GM12801 (cell line): ENCODE results near the gene PPP1R13L.

Source experiments
- TF ChIP-seq, protein P1 (sequence below): IDR thresholded peaks from one replicate; pipeline ENCODE4 v1.5.1; 2011; ENCODE audit warnings: control low read depth; ENCODE audit not compliant: insufficient read length; ENCODE audit errors: extremely low read depth

The PPP1R13L gene

DNA sequence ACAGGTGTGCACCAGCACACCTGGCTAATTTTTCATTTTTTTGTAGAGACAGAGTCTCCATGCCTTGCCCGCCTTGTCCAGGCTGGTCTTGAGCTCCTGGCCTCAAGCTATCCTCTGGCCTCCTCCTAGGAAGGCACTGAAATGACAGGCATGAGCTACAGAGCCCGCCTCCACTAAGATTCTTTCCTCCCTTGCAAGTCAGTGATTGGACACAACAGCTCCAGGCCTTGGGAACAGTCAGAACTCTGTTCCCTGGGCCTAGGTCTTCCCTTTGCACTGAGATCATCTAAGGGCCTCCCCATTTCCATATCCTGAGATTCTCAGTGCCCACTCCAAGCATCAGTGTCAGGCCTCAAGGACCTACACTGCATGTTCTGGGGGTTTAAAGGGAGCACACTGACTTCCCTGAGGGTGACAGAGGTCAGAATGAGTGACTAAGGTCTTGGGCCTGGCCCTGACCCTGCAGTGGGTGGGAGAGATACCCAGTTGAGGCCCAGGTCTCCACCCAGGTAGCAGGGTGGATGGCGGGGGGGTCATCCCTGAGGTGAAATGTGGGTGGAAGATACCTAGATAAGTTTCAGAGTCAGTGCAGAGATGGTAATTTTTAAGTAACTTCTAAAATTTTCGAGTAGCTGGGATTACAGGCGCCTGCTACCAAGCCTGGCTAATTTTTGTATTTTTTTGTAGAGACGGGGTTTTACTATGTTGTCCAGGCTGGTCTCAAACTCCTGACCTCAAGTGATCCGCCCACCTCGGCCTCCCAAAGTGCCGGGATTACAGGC lies 36.2 kb upstream of the PPP1R13L start:
- TF ChIP-seq, protein P1, sequence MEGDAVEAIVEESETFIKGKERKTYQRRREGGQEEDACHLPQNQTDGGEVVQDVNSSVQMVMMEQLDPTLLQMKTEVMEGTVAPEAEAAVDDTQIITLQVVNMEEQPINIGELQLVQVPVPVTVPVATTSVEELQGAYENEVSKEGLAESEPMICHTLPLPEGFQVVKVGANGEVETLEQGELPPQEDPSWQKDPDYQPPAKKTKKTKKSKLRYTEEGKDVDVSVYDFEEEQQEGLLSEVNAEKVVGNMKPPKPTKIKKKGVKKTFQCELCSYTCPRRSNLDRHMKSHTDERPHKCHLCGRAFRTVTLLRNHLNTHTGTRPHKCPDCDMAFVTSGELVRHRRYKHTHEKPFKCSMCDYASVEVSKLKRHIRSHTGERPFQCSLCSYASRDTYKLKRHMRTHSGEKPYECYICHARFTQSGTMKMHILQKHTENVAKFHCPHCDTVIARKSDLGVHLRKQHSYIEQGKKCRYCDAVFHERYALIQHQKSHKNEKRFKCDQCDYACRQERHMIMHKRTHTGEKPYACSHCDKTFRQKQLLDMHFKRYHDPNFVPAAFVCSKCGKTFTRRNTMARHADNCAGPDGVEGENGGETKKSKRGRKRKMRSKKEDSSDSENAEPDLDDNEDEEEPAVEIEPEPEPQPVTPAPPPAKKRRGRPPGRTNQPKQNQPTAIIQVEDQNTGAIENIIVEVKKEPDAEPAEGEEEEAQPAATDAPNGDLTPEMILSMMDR, result no peak

DNA sequence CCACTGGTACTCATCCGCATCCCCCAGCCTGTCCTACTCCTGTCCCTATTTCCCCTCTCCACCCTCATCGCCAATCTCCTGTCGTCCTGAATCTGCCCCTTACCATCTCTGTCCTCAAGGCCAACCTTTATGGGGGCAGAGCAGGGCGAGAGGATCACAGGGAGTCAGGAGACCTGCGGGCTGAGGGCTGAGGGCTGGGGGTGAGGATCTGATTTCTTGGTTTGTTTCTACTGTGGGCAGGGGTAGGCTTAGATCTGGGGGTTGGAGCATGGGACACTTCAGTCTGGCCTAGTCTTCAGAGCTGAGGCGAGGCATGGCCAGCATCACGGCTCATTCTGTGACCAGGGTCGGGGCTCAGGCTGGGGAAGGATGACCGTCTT lies 35.4 kb upstream of the PPP1R13L start:
- TF ChIP-seq, protein P1, result no peak

DNA sequence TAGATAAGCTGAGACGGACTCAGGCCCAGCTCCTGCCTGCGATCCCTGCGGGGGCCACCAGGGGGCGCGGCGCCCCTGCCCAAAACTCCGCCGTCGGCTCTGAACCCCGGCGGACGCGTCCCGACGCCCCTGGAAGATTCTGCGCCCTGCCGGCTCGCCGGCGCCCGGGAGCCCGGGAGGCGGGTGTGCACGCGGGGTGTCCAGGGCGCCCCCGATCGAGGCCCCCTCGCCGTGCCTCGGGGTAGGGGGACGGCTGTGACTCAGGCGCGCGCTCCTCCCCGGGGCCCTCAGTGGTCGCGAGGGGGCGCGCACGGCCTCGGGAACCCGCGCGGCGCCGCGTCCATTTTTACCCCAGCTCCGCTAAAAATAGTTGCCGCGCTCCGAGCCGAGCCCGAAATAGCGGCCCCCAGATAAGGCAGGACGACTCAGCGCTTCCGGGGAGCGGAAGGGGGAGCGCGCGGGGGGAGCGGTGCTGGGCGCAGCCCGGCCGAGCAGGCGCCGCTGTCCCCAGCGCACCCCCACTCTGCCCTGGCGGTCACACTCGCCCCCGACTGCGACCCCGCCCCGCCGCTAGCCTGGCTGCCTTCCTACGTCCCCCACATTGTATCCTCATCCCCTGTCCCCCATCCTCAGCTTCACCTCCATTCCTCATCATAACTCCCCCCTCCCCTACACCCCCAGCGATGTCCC lies 34.8 kb upstream of the PPP1R13L start:
- TF ChIP-seq, protein P1, result peak; percentile 3

DNA sequence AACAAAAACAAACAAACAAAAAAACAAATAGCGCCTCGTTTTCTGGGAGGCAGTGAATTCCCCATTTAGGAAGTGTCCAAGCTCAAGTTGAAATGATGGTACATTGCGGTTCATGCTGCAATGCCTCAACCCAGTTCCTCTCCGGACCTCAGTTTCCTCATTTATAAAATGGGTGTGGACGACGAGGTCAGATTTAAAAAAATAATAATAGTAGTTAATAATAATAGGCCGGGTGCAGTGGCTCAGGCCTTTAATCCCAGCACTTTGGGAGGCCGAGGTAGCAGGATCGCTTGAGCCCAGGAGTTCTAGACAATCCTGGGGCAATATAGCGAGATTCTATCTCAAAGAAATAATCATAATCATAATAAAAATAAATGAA lies 34.3 kb upstream of the PPP1R13L start:
- TF ChIP-seq, protein P1, result no peak

DNA sequence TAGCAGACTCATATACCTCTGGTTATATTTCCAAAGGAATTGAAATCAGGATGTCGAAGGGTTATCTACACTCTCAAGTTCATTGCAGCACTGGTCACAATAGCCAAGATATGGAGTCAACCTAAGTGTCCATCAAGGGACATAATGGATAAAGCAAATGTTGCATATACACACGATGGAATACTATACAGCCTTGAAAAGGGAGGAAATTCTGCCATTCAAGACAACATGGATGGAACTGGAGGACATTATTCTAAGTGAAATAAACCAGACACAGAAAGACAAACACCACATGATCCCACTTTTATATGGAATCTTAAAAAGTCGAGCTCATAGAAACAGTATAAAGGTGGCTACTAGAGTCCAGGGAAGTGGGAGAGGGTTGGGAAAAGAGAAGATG lies 32.5 kb upstream of the PPP1R13L start:
- TF ChIP-seq, protein P1, result no peak

DNA sequence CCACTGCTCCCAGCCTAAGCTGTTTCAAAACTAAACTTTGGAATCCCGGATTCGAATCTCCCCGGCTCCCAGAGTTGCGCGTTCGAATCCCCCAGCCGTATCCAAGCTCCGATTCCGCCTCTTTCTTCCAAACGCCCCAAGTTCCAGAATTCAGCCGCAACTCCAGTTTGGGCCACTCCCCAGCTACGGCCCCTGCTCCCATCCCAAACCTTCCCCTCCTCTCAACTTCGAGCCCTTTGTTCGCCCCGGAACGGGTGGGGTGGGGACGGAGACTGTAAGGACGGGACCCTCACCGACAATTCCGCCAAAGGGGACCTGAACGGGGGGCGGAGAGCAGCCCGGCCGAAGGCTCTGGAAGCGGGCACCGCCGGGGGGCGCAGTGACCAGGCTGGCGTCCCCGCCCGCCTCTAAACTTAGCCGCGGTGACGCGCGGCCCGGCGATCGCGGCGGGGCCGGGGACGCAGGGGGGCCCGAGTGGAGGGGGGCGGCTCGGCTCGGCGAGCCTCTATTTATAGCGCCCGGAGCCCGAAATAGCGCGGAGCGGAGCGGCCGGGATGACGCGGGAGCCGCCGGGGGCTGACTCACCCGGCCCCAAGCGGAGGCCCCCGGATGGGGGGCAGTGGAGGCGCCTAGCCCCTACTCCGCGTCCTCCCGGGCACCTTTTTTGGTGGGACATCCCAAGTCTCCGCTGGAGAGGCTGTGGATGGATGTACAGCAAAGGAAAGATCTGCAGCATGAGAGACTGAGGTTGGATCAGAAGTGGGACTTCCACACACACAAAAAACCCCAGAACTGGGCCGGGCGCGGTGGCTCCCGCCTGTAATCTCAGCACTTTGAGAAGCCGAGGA lies 23.7 kb upstream of the PPP1R13L start:
- TF ChIP-seq, protein P1, result no peak

DNA sequence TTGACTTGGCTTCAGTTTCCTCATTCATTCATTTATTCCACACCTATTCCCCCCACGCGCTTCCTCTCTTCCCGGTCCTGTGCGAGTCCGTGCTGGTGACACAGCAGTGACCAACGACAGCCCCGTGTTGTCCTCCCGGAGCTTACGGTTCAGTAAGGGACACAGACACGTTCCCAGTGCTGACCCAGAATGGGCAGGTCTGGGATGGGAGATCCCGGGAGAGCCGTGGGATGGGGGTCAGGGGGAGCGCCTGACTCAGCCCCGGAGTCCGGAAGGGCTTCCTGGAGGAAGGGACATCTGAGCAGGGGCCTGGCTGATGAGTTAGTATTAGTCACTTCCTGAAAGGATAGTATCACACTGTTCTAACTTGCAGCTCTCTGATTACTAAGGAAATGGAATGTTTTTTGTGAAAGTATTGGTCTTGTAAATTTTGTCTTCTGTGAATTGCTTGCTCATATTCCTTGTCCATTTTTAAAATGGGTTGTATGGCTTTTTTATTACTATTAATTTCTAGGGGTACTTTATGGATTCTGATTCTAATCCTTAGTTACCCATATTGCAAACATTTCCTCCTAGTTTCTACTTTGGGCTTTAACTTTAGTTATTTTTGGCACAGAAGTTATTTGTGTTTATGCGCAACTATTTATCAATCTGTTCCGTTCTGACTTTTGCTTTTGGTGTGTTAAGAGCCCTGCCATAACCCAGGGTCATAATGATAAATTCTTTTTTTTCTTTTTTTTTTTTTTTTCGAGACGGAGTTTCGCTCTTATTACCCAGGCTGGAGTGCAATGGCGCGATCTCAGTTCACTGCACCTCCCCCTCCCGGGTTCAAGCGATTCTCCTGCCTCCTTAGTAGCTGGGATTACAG lies 19.6 kb upstream of the PPP1R13L start:
- TF ChIP-seq, protein P1, result no peak
